GM21737 (cell line): ENCODE data around the gene RFXAP.

Source experiments
- ATAC-seq: cut with Tn5 transposase; IDR thresholded peaks from one replicate; pipeline ENCODE4 v1.9.1; 2021; ENCODE audit warnings: mild to moderate bottlenecking, moderate library complexity; ENCODE audit not compliant: unreplicated experiment

Gene RFXAP

DNA sequence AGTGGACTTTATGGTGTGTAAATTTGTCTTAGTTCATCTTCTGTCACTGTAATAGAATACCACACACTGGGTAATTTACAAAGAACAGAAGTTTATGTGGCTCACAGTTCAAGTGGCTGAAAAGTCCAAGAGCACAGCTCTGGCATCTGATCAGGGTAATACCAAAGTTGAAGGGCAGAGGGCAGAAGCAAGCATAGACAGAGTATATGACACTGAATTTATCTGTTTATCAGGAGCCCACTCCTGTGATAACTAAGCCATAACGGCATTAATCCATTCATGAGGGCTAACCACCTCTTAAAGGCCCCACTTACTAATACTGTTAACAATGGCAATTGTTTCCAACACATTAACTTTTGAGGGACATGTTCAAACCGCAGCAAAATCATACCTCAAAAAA lies 4.0 kb upstream of the RFXAP start:
- ATAC-seq: no peak

DNA sequence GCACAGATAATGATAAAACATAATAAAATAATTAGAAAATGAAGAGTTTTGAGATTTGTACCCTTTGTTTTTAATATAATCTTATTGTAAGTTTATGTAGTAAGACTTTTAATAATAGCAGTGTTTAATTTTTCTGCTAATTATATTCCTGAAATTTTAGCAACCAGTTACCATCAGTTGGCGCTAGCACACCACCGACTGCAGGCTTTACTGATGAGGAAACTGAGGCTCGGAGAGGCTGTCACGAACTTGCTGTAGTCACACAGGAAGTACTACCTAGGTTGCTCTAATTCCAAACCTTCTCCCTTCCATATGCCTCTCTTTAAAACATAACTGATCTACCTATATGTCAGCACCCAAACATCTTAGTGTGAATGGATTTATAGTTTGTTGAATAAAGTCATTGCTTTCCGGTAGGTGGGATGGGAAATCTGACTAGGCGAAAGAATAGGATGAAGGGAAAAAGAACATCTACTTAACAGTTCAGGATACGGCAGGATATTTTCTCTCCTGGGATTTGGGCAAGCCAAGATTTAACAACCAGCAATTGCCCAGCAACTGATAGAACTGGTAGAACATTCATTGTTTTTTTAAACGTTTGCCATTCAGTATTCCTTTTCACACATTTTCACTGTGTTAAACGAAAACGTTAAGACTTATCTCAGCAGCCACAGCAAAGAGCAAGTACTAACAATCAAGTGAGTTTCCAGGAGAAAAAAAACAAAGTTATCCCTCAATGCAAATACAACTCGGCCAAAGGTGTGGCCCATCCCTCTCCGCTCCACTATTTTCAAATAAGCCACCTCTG lies 822 bp upstream of the RFXAP start:
- no peak for ATAC-seq

DNA sequence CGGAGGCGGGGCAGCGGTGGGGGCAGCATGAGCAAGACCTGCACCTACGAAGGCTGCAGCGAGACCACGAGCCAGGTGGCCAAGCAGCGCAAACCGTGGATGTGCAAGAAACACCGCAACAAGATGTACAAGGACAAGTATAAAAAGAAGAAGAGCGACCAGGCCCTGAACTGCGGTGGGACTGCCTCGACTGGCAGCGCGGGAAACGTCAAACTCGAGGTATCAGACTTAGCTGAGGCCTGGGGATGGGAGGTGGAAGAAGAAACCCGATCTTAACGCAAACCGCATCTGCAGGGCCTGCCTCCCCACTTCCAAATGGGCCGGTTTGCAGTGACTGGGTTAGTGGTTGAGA lies 693 bp downstream of the RFXAP start:
- peak; percentile 11 for ATAC-seq

DNA sequence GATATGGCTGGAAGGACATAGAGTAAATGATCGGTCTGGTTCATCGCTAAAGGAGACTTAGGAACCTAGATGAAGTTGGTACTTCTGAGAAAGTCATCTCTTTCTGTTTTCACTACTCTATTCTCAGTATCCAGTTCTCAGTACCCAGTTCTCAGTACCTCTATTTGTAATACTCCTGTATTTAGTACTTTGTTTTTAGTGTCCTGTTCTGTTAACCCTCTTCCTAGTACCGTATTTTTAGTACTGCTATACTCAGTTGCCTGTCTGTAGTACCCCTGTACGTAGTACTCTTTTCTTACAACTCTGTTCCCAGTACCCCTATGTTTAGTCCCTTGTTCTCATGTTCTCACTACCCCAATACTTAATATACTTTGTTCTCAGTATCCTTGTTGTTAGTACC lies 1.2 kb downstream of the RFXAP start:
- peak; percentile 41 for ATAC-seq

DNA sequence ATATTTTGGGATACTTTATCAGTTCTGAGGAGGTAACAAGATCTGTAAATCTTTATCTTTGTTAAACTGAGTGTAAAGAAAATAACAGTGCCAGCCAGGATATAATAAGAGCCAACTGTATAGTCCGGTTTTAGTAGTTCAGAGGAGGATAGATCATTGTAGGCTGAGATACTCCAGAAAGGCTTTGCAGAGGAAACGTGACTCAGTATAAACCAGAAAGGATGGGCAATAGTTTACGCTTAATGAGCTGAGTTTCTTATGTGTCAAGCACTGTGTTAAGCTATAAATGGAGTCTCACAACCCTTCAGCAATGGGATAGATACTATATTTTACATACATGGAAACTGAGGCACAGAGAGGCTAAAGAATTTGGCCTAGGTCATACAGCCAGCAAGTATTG lies 3.8 kb downstream of the RFXAP start:
- ATAC-seq: no peak

DNA sequence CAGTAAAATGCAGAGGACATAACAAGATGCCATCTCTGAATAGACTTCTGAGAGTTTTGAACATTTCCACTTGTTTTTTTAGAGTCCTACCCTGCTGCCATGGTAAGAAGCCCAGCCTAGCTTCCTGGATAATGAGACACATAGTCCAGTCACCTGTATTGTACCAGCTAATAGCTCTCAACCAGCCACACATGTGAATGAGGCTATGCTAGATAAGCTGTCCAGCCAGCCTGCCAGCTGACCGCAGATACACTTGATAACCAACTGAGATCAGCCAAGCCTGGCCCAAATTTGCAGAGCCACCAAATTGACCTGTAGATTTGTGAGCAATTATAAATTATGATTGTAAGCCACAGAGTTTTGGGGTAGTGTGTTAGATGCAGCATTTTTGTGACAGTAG lies 10.7 kb downstream of the RFXAP start:
- no peak for ATAC-seq

DNA sequence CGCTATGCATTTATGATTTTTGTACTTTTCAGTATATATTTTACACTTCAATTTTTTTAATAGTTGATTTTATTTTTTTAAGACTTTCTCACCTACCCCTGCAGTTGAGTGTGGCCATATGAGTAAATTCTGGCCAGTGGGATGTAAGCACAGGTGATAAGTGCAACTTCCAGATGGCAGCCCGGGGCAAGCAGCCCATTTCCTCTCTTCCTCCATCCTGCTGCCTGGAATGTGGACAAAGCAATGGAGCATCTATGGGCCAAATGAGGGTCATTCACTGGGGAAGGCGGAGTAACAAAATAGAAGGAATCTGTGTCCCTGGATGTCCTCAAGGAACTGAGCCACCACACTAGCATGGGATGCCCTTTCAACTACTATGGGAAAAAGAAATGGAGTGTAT lies 12.3 kb downstream of the RFXAP start:
- no peak for ATAC-seq

DNA sequence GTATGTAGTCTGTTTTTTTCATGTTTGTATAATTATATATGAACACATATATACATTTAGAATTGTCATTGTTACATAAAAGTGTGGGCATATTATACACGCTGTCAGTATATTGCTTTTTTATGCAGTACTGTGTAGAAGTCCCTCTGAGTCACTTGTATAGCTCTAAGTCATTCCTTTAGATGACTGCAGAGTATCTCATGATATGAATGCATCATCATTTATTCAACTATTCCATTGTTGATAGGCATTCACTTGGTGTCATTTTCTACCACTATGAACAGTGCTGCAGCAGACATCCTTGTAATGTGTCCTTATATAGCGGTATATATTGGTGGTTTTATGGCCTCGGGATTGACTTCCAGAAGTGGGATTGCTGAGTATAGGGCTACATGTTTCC lies 15.3 kb downstream of the RFXAP start:
- ATAC-seq: no peak

DNA sequence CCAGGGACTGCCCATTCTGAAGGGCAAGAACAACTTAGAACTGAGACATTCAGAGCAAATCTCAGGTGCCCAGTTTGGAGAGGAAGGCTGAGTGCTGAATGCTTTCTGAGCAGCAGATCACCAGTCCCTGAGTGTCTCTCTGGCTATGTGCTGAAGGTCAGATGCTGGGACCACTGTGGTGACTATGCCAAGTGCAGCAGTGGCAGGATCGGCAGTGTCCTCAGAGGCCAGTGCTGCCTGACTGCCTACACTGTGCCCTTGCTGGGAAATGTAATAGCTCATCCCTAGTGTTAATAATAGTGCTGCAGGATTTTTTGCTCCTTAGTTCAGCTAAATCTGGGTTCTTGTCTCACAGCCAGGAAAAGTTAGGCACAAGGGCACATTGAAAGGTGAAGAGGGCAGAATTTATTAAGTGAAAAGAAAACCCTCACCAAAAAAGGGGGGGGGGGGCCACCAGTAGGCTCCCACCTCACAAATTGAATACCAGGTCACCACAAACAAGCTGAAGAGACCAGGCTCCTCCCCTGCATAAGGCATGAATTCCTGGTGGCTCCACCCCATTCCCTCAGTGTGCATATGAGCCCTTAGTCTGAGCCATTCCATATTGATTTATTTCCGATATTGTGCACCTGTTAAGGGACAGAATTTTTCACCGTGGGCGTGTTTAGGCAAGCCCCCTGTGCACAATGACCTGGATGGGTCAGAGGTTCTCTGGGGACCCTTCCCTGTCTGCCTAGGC lies 18.5 kb downstream of the RFXAP start:
- no peak for ATAC-seq

DNA sequence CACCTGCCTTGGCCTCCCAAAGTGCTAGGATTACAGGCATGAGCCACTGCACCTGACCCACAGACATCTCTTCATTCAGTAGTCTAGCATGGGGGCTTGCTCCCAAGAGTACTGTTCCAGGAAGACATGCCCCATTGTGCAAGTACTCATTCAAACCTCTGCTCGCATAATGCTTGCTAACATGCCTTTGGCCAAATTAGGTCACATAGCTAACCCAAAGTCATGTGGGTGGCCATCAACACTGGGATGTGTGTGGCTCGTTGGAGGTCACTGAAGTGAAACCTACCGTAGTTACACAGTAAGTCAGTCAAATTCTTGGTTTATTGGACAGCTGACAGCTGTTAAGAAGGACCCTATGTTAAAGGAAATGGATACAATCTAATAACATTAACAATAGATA lies 20.3 kb downstream of the RFXAP start:
- ATAC-seq: no peak

DNA sequence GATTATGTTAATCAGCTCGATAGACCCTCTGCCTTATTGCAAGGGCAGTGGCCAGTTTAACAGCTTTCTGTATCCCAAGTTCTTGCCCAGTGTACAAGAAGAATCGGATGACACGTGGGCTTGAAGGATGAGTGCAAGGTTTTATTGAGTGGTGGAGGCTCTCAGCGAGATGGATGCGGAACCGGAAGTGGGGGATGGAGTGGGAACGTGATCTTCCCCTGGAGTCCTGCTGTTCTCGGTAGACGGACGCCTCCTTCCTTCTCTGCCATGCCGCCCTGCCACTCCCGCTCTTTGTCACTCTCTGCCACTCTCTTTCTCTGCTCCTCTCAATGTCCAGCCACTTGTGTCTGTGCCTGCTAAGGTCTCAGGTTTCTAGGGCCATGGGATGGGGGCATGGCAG lies 21.0 kb downstream of the RFXAP start:
- no peak for ATAC-seq

DNA sequence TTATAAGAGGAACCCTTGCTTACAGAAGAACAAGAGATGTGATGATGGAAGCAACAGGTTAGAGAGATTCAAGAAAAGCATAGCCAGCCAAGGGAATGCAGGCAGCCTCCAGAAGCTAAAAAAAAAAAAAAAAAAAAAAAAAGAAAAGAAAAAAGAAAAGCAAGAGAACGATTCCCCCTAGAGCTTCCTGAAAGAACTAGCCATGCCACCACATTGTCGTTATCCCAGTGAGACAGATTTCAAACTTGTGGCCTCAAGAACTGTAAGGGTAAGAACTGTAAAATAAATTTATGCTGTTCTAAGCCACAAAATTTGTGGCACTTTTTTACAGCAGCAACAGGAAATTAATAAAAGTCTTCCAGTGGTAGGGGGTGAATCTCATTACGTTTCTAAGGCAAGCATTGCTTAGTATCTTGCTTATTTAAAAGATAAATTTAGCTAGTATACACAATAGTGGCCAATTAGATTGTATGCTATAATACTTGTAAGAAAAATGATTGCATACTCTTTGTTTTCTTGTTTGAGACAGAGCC lies 21.8 kb downstream of the RFXAP start:
- ATAC-seq: no peak

DNA sequence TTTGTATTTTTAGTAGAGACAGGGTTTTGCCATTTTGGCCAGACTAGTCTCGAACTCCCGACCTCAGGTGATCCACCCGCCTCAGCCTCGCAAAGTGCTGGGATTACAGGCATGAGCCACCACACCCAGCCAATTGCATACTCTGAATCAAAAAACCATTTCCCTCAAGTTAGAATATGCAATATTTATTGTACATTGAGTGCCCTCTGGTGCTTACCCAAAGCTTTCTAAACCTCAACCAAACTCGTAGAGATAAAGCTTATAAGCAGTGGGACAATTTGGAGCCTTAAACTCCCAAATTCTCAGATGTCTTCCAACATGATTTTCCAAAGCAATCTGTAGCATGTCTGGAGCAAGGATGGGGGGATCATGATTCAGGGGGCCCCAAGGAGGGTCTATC lies 22.4 kb downstream of the RFXAP start:
- no peak for ATAC-seq

DNA sequence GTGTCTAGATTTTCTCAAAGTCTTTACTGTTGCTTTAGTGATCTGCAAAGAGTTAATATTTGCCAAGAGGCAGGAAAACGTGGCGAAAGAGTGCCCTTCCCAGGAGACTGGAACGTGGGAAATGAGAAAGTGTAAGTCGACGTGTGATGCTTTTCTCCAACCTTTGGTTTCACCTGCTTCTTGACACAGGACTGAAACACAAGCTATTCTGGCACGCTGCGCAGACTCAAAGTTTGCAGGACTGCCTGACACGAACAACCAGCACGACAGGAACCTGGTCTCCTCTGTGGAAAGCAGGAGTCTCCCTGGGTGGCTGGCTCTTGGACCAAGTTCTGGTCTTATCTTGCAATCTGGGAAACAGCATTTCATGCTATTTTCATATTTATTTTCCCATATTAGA lies 28.6 kb downstream of the RFXAP start:
- ATAC-seq: no peak

DNA sequence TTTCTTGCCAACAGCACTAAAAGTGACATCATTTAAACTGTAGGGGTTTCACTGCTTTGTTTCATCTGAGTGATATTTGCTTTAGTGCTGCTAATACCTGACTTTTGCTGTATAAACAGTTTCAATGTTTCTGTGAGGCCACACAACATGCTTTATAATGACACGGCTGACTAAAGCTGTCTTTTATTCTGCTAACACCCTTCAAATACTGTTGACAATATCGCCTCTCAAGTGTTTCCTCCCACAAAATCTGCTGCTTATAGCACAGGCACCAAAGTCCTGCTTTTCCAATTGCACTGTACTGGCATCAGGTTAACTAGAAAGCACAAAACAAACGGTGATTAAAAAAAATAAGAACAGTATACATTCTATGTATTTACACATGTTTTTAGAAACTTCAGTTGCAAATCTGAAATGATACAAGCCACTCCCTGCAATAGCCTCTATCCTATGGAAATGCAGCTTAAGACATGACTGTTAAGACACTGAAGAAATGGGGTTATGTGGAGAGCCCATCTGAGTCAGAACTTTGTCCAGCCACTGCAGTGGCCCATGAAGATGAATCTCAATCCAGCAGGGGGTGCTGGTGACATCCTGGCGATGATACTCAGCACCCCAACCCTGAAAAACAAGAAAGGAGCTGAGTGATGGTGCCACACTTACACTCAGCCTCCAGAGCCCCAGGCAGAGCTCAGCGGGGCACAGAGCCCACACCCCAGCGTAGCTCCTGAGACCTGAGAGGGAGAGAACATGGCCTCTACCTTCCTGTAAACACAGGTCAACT lies 29.4 kb downstream of the RFXAP start:
- no peak for ATAC-seq

DNA sequence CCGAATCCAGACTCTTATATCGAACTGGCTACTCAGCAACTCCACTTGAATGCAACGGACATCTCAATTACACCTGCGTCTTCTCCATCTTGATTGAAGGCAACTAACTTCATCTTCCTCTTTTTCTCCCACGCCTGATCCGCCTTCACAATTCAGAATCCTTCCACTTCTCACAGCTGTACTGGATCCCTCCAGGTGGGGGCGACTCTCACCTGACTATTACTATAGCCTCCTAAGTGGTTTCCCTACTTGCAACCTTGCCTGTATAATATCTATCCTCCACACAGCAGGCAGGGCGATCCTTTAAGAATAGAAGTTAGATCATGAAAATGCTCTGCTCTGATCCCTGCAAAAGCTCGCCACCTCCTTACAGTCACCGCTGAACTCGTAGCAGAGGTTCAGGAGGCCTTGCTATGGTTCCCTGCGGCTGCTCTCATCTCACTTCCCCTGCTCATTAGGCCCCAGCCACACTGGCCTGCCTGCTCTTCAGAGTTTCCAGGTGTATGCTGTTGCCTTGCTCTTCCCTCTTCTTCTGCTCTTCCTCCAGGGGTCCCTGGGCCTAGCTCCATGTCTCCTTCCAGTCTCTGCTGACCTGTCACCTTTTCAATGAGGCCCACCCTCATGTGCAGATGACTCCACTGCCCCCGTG lies 31.9 kb downstream of the RFXAP start:
- ATAC-seq: no peak

DNA sequence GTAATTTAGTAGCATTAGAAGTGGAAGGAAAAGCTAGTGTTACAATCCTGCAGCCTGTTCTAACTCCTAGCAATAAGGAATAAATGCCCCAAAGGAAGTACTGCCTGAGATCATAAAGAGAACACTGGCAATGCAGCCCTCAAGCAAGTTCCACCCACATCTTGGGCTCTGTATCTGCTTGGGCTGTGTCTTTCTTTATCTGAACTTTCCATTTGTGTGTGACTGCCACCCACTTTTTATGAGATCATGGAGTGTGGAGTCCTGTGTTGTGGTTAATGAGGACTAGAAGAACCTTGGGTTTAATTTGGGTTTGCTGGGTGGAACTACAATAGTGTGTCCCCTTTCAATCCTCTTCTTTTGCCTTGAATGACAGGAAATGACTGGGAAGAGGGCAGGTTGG lies 38.2 kb downstream of the RFXAP start:
- ATAC-seq: no peak

DNA sequence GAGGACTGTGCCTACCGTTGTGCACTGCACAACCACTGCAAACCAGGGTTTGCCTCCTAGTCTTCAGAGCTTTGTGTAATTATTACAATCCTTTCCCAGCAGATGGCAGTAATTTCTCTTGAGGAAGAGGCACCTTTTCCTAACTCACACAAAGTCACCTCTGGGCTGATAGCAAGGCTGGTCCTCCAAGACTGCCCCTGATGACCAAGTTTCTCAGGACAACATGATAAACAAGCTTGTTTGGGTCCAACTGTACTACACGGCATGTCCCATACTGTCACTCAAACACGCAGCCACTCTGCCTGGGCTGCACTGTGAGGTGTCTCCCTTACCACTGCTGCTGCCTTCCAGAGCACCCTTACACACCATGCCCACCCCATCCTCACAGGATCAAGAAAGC lies 39.3 kb downstream of the RFXAP start:
- peak; percentile 67 for ATAC-seq

DNA sequence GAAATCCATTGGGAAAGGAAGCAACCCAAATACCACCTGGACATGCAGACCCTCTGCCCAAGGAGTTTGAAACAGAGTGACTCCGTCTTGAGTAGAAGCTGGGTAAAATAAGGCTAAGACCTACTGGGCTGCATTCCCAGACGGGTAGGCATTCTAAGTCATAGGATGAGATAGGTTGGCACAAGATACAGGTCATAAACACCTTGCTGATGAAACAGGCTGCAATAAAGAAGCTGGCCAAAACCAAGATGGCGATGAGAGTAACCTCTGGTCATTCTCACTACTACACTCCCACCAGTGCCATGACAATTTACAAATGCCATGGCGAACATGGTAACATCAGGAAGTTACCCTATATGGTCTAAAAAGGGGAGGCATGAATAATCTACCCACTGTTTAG lies 40.2 kb downstream of the RFXAP start:
- ATAC-seq: no peak

DNA sequence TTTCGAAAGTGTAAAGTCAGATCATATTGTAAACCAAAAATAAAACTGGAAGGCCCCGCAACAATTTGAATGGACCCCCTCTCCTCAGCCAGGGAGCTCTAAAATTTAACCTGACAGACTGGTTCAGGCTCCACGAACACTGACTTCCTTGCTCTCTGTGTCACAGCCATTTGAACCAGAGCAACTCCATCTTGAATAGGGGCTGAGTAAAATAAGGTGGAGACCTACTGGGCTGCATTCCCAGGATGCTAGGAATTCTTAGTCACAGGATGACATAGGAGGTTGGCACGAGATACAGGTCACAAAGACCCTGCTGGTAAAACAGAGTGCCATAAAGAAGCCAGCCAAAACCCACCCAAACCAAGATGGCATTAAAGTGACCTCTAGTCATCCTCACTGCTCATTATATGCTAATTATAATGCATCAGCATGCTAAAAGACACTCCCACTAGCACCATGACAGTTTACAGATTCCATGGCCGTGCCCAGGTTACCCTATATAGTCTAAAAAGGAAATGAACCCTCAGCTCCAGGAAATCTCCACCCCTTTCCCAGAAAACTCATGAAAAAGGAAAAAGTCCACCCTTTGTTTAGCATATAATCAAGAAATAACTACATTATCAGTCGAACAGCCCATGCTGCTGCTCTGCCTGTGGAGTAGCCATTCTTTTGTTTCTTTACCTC lies 43.1 kb downstream of the RFXAP start:
- no peak for ATAC-seq

DNA sequence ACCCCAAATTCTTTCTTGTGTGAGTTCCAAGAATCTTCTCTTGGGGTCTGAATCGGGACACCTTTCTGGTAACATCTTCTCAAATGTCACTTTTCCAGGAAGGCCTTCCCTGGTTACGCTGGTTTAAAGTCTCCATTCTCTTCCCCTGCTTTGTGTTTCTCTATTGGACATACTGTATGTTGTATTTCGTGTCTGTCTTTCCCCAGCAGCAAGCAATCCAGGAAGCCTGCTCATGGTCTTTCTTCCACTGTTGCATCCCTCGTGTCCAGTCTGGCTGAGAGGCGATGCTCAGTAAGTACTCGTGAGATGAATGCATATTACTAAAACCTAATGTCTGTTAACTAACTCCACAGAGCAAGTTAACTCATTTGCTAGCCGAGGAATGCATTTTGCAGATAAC lies 43.7 kb downstream of the RFXAP start:
- ATAC-seq: no peak
